Hepatocyte (in vitro differentiated cells): Measurements from ENCODE around the gene TNP2. TPM values are rescaled to one million over a fixed set of nuclear protein-coding genes. Genes with fewer than 3 reads are reported as not detected.

Experiments
- DNase-seq: peaks from one replicate; pipeline ENCODE4 v3.0.0-alpha.2; 2016; ENCODE audit warnings: low spot score
- H2AFZ ChIP-seq: fragments of 200-600 bp; sonication (generic); 2 replicates; pipeline ENCODE4 v1.6.0; 2016; ENCODE audit warnings: antibody characterized with exemption, mild to moderate bottlenecking
- H3K27ac ChIP-seq: fragments of 200-600 bp; sonication (generic); 2 replicates; pipeline ENCODE4 v1.5.1; 2016; ENCODE audit warnings: mild to moderate bottlenecking
- H3K27me3 ChIP-seq: fragments of 200-600 bp; sonication (generic); 2 replicates; pipeline ENCODE4 v1.6.1; 2016
- H3K36me3 ChIP-seq: fragments of 200-600 bp; sonication (generic); replicated peaks from 2 replicates; pipeline ENCODE4 v1.5.1; 2016; ENCODE audit warnings: low read depth; ENCODE audit not compliant: insufficient read depth
- H3K4me1 ChIP-seq: fragments of 200-600 bp; sonication (generic); 2 replicates; pipeline ENCODE4 v1.5.1; 2016; ENCODE audit warnings: mild to moderate bottlenecking, moderate library complexity; ENCODE audit not compliant: insufficient read depth
- H3K4me2 ChIP-seq: fragments of 200-600 bp; sonication (generic); 2 replicates; pipeline ENCODE4 v1.6.0; 2016
- H3K4me3 ChIP-seq: fragments of 200-600 bp; sonication (generic); 2 replicates; pipeline ENCODE4 v1.5.1; 2016; ENCODE audit warnings: mild to moderate bottlenecking
- H3K79me2 ChIP-seq: fragments of 200-600 bp; sonication (generic); 2 replicates; pipeline ENCODE4 v1.6.0; 2017; ENCODE audit warnings: mild to moderate bottlenecking
- H3K9me2 ChIP-seq: fragments of 200-600 bp; sonication (generic); replicated peaks from 2 replicates; pipeline ENCODE4 v1.6.0; 2017; ENCODE audit warnings: mild to moderate bottlenecking; ENCODE audit not compliant: insufficient read depth
- H3K9me3 ChIP-seq: fragments of 200-600 bp; sonication (generic); 2 replicates; pipeline ENCODE4 v1.5.1; 2016; ENCODE audit warnings: low read depth, mild to moderate bottlenecking
- H4K20me1 ChIP-seq: fragments of 200-600 bp; sonication (generic); 2 replicates; pipeline ENCODE4 v1.6.0; 2016; ENCODE audit warnings: mild to moderate bottlenecking; ENCODE audit not compliant: insufficient read depth, poor library complexity, severe bottlenecking
- CTCF ChIP-seq: fragments of 200-600 bp; sonication (generic); IDR thresholded peaks from 2 replicates; pipeline ENCODE4 v1.5.1; 2016; ENCODE audit warnings: antibody characterized with exemption, mild to moderate bottlenecking; ENCODE audit not compliant: poor library complexity
- EZH2 ChIP-seq: fragments of 200-600 bp; sonication (generic); IDR thresholded peaks from 2 replicates; pipeline ENCODE4 v1.6.1; 2016; ENCODE audit warnings: antibody characterized with exemption, mild to moderate bottlenecking, borderline replicate concordance
- EZH2phosphoT487 ChIP-seq: fragments of 200-600 bp; sonication (generic); IDR thresholded peaks from one replicate; pipeline ENCODE4 v1.6.1; 2018; ENCODE audit warnings: antibody characterized with exemption, mild to moderate bottlenecking, low read depth, moderate library complexity; ENCODE audit not compliant: unreplicated experiment, severe bottlenecking
- WGBS: methylation state at CpG from one replicate; pipeline ENCODE4 v1.1.6; 2016; ENCODE audit warnings: low lambda C conversion rate; ENCODE audit errors: missing lambda C conversion rate; 5-methylcytosine and 5-hydroxymethylcytosine counted together
- polyA plus RNA-seq: library from polyadenylated mRNA; unstranded; fragments of >200 nt; fragmentation: Nextera tagmentation; extraction: Ambion mirVana; gene quantifications from 2 replicates; pipeline ENCODE4 v1.2.1, GENCODE V29; 2016
- total RNA-seq: library from RNA; depleted of rRNA; stranded (reverse); fragments of >200 nt; gene quantifications from 2 replicates; pipeline ENCODE4 v1.2.3, GENCODE V29; 2014

Gene TNP2
- total RNA-seq (not detected in 2 replicates), polyA plus RNA-seq (not detected in 2 replicates)

GRCh38 chr16:11268921-11269375, at the start of gene TNP2:
Gene TNP2, minus strand, starts transcription at chr16:11269325. Its CDS starts 63 bp downstream, at chr16:11269262.
- Histone ChIP-seq H3K9me3 (no peaks in the 10 kb centered on the region), H3K36me3 (no peaks in the 10 kb centered on the region), H3K79me2 (no peaks in the 10 kb centered on the region), H3K27me3 (no peaks in the 10 kb centered on the region), H3K4me1 (peaks cover 7% of the 10 kb centered on the region), H3K27ac (no peak within 1 kb of the TSS), H4K20me1 (no peaks in the 10 kb centered on the region), H2AFZ (no peak within 1 kb of the TSS), H3K9me2 (no peaks in the 10 kb centered on the region), H3K4me3 (no peak within 1 kb of the TSS), H3K4me2 (no peak within 1 kb of the TSS)
- no peak for DNase-seq
- WGBS, result over 99% methylated on average over 11 of the region's 11 CpGs
- no peak for TF ChIP-seq EZH2
- no peak for TF ChIP-seq EZH2phosphoT487
- no peak for TF ChIP-seq CTCF

GRCh38 chr16:11318817-11319216, 49.7 kb upstream of the TNP2 start:
- Histone ChIP-seq H3K9me2 (no peaks in the 10 kb centered on the region), H3K4me3 (no peak overlapping the region), H3K27me3 (no peaks in the 10 kb centered on the region), H3K27ac (no peak overlapping the region), H3K79me2 (no peaks in the 10 kb centered on the region), H3K9me3 (no peaks in the 10 kb centered on the region), H3K4me2 (no peak overlapping the region), H4K20me1 (no peaks in the 10 kb centered on the region), H3K4me1 (peaks cover 11% of the 10 kb centered on the region), H2AFZ (no peak overlapping the region), H3K36me3 (no peaks in the 10 kb centered on the region)
- DNase-seq, result no peak
- TF ChIP-seq EZH2 (no peak), CTCF (no peak), EZH2phosphoT487 (no peak)
- 97% methylated on average over 8 of the region's 8 CpGs for WGBS

DNA sequence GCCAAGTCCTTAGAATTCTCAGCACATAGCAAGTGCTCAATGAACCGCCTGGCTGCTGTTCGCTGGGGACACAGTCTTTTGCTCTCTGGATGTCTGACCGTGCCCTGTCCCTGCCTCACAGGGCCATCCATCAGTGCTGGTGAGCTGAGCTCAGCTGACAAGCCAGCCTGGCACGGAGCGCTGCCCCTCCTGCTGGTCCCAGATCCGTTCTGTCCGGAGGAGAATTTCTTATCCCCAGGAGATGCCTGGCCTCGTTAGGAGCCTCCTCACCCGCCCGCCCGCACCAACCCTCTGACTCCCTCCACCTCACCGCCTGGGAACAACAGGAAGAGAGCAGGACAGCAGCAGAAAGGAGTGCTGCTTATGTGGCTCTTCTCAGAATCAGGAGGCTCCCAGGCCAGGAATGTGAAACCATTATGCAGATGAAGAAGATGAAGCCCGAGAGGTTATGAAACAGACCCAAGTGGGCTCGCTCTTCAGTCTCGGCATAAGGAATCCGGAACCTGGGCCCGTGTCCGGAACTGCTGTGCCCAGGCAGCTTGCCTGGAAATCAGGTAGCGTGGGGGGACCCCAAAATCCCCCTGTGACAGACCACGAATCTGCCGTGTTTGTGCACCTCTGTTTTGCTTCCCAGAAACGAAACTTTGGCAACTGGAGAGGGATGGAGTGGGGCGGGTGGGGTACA, 47.3 kb upstream of the TNP2 start:
- no peaks in the 10 kb centered on the region for H3K9me3 ChIP-seq
- H3K27ac ChIP-seq, result peak overlapping the region; percentile 74
- H2AFZ ChIP-seq, result no peak overlapping the region
- peak overlapping the region; percentile 31 for H3K4me2 ChIP-seq
- H4K20me1 ChIP-seq, result no peaks in the 10 kb centered on the region
- TF ChIP-seq EZH2 (no peak), CTCF (no peak), EZH2phosphoT487 (no peak)
- no peaks in the 10 kb centered on the region for H3K36me3 ChIP-seq
- no peaks in the 10 kb centered on the region for H3K79me2 ChIP-seq
- no peaks in the 10 kb centered on the region for H3K9me2 ChIP-seq
- H3K4me1 ChIP-seq, result peaks cover 17% of the 10 kb centered on the region
- no peaks in the 10 kb centered on the region for H3K27me3 ChIP-seq
- 67% methylated on average over 21 of the region's 23 CpGs for WGBS
- H3K4me3 ChIP-seq, result no peak overlapping the region
- no peak for DNase-seq
